Prostate gland (tissue), 2 donors: ENCODE results near the gene ARHGEF4. TPM values are rescaled to one million over a fixed set of nuclear protein-coding genes. Genes with fewer than 3 reads are reported as not detected.

Experiments
- DNase-seq: peaks from one replicate; pipeline ENCODE4 v3.0.0-alpha.2; 2019; ENCODE audit warnings: low spot score
- H3K27ac ChIP-seq, 2 donors: fragments of 200-600 bp; sonication (generic); 2 replicates each; pipeline ENCODE4 v1.5.1; 2017 to 2019
- H3K27me3 ChIP-seq: fragments of 200-600 bp; sonication (generic); replicated peaks from 2 replicates; pipeline ENCODE4 v1.5.1; 2019; ENCODE audit not compliant: insufficient read depth
- H3K36me3 ChIP-seq, 2 donors: fragments of 200-600 bp; sonication (generic); 1 replicate in 1 of 2; 2 replicates in 1 of 2; pipeline versions ENCODE4 v1.5.1 to v1.8.1; 2017 to 2019
- H3K4me1 ChIP-seq: fragments of 200-600 bp; sonication (generic); replicated peaks from 2 replicates; pipeline ENCODE4 v1.5.1; 2019
- H3K4me3 ChIP-seq, 2 donors: fragments of 200-600 bp; sonication (generic); 2 replicates each; pipeline ENCODE4 v1.5.1; 2017 to 2019
- H3K9me3 ChIP-seq: fragments of 200-600 bp; sonication (generic); 2 replicates; pipeline ENCODE4 v1.5.1; 2017
- POLR2A ChIP-seq: fragments of 450-650 bp; IDR thresholded peaks from one replicate; pipeline ENCODE4 v1.6.1; 2016; ENCODE audit warnings: antibody characterized with exemption, mild to moderate bottlenecking
- POLR2AphosphoS5 ChIP-seq: sonication (generic); formaldehyde crosslinking; IDR thresholded peaks from one replicate; pipeline ENCODE4 v1.6.1; 2017; ENCODE audit warnings: antibody characterized with exemption
- WGBS: methylation state at CpG from one replicate; pipeline ENCODE4 v1.1.5; 2018; 5-methylcytosine and 5-hydroxymethylcytosine counted together
- intact Hi-C: fragments of 100-400 bp; cut with DNase I; formaldehyde crosslinking; loops from one replicate; pipeline ENCODE4 v1.14.2; 2022
- total RNA-seq, 2 donors: library from RNA; depleted of rRNA; stranded (reverse); fragments of >200 nt; gene quantifications; one replicate each; pipeline ENCODE4 v1.1.0, GENCODE V29; 2016
- TF ChIP-seq, protein P1 (sequence below), 4 experiments: fragments of 200-600 bp in 2 of 4; fragments of 450-650 bp in 2 of 4; sonication (generic) in 2 of 4; IDR thresholded peaks; 1 replicate in 3 of 4; 2 replicates in 1 of 4; pipeline ENCODE4 v1.5.1; 2016 to 2019; ENCODE audit warnings: antibody characterized with exemption in 4 of 4, mild to moderate bottlenecking in 2 of 4, moderate library complexity in 2 of 4

Gene ARHGEF4
- total RNA-seq, 2 donors from 2014 or later, result 9.6 to 56.0 TPM

- Histone ChIP-seq H3K27ac (no peak overlapping the region), H3K4me1 (no peaks in the 10 kb centered on the region), H3K27me3 (no peaks in the 10 kb centered on the region), H3K36me3 (peaks cover 10 to 26% of the 10 kb centered on the region in 2 donors), H3K4me3 (no peak overlapping the region), H3K9me3 (no peaks in the 10 kb centered on the region)
- TF ChIP-seq, protein P1, sequence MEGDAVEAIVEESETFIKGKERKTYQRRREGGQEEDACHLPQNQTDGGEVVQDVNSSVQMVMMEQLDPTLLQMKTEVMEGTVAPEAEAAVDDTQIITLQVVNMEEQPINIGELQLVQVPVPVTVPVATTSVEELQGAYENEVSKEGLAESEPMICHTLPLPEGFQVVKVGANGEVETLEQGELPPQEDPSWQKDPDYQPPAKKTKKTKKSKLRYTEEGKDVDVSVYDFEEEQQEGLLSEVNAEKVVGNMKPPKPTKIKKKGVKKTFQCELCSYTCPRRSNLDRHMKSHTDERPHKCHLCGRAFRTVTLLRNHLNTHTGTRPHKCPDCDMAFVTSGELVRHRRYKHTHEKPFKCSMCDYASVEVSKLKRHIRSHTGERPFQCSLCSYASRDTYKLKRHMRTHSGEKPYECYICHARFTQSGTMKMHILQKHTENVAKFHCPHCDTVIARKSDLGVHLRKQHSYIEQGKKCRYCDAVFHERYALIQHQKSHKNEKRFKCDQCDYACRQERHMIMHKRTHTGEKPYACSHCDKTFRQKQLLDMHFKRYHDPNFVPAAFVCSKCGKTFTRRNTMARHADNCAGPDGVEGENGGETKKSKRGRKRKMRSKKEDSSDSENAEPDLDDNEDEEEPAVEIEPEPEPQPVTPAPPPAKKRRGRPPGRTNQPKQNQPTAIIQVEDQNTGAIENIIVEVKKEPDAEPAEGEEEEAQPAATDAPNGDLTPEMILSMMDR (IDR thresholded peaks at IDR 0.05), result no peak
- TF ChIP-seq POLR2A (no peak), POLR2AphosphoS5 (no peak)
- WGBS, result 93% methylated on average over 7 of the region's 7 CpGs
- DNase-seq, result no peak
- intact Hi-C loops, result no loop called here
Observed at GRCh38 chr2:131049150-131049718, 212.5 kb downstream of the ARHGEF4 start.

DNA sequence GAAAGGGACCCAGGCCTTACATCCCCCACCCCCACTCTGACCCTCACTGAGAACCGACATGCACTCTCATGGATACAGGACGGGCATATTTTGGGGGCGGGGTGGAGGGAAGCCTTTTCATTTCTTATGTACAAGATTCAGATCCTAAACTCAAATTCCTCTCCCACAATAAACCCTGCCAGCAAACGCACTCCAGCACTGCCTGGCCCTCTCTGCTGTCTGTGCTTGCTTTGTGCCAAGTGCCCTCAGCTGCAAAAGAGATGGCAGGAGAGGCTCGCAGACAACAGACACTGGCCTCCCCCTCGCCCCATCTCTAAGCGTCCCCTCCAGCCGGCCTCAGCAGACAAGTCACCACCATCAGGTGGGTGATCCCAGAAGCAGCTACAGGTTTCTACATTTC is 214.2 kb downstream of the ARHGEF4 start:
- H3K36me3 ChIP-seq, result peaks cover 10 to 35% of the 10 kb centered on the region in 2 donors
- 89% methylated on average over 8 of the region's 8 CpGs for WGBS
- TF ChIP-seq, protein P1 (IDR thresholded peaks at IDR 0.05), result no peak
- TF ChIP-seq POLR2AphosphoS5 (no peak), POLR2A (no peak)
- H3K27ac ChIP-seq, result no peak overlapping the region
- H3K4me3 ChIP-seq, result no peak overlapping the region
- no peaks in the 10 kb centered on the region for H3K27me3 ChIP-seq
- intact Hi-C loops, result no loop called here
- no peak for DNase-seq
- H3K4me1 ChIP-seq, result no peaks in the 10 kb centered on the region
- H3K9me3 ChIP-seq, result no peaks in the 10 kb centered on the region

GRCh38 chr2:131052741-131053263 is 216.1 kb downstream of the ARHGEF4 start:
- intact Hi-C loops, result no loop called here
- H3K4me1 ChIP-seq, result no peaks in the 10 kb centered on the region
- TF ChIP-seq, protein P1 (IDR thresholded peaks at IDR 0.05), result no peak
- TF ChIP-seq POLR2AphosphoS5 (no peak), POLR2A (no peak)
- no peaks in the 10 kb centered on the region for H3K27me3 ChIP-seq
- DNase-seq, result no peak
- peaks cover 10 to 25% of the 10 kb centered on the region in 2 donors for H3K36me3 ChIP-seq
- H3K27ac ChIP-seq, result no peak overlapping the region
- WGBS, result 84% methylated on average over 8 of the region's 8 CpGs
- no peaks in the 10 kb centered on the region for H3K9me3 ChIP-seq
- H3K4me3 ChIP-seq, result no peak overlapping the region

- H3K27me3 ChIP-seq, result no peaks in the 10 kb centered on the region
- H3K9me3 ChIP-seq, result no peaks in the 10 kb centered on the region
- H3K36me3 ChIP-seq, result peaks cover 6 to 18% of the 10 kb centered on the region in 2 donors
- no peaks in the 10 kb centered on the region for H3K4me1 ChIP-seq
- no peak overlapping the region for H3K27ac ChIP-seq
- WGBS, result 96% methylated on average over 7 of the region's 7 CpGs
- TF ChIP-seq POLR2AphosphoS5 (no peak), POLR2A (no peak)
- TF ChIP-seq, protein P1 (IDR thresholded peaks at IDR 0.05), result no peak
- intact Hi-C loops, result no loop called here
- no peak overlapping the region for H3K4me3 ChIP-seq
- no peak for DNase-seq
Observed at GRCh38 chr2:131054488-131054887, 217.8 kb downstream of the ARHGEF4 start.
